ENCODE measurements around the gene PDCD2.
A peak's percentile ranks its signal among the peaks of the same experiment; 100 is the strongest.
"Not testable (repeated sequence)": the region's sequence is repeated elsewhere in the genome, so short reads cannot be mapped to it uniquely, and the experiment has no call there.

The PDCD2 gene

GRCh38 chr6:170545405-170545804, 39.0 kb downstream of the PDCD2 start:
- DNase-seq: peak; percentile 83

DNA sequence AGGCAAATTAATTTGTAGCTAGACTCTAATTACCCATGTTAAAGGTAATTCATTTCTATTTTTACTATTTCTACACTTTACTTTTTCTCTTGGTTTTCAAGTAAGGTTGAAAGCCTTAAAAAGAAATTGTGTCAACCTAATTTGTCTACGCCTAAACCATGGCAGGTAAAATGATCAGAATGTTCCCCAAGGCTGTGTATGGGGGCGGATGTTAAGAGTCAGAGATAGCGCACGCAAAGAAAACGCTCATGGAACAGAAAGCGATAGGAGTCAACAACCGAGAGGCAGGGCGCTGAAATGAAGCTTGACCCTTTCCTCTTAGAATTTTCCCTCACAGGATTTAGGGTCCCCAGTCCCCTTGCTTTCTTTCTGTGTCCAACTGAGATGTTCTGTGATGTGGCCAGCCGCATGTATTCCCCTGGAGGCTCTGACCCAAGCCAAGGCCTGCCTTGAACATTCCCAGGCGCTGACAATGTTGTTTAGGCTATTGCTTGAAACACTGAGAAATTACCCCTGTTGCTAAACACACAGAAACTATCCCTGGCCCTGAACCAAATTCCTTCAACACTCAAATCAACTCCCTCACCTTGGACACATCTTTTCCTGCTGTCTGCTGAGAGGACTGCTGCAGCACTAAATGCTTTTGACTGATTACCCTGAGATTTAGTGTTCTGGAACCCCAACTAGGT, 42.3 kb downstream of the PDCD2 start:
- no peak for DNase-seq

DNA sequence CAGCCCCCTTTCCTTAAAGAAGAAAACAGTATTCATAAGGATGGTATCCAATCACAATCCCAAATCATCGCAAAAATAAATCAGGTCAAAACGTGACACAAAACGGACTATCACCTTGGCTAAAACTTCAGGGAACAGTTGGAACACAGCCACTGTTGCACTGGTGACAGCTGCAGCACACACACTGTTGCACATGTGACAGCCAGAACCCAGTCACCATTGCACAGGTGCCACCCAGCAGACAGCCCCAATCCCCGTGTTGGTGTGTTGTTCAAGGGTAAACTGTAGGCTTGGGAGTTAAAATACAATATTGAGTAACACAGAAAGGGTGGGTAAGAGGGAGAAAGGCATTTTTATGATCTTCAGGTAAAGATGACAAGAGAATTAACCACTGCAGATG, 47.1 kb downstream of the PDCD2 start:
- DNase-seq: no peak

DNA sequence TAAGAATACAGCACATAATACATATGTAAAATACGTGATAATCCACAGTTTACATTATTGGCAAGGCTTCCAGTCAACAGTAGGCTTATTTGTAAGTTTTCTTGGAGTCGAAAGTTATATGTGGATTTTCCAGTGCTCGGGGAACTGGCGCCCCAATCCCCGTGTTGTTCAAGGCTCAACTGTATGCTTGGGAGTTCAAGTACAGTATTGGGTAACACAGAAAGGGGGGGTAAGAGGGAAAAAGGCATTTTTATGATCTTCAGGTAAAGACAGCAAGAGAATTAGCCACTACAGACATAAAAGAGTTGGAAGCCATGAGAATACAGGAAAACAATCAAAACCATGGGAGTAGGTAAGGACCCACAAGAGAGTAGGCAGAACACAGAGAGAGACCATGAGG, 47.8 kb downstream of the PDCD2 start:
- DNase-seq: no peak

DNA sequence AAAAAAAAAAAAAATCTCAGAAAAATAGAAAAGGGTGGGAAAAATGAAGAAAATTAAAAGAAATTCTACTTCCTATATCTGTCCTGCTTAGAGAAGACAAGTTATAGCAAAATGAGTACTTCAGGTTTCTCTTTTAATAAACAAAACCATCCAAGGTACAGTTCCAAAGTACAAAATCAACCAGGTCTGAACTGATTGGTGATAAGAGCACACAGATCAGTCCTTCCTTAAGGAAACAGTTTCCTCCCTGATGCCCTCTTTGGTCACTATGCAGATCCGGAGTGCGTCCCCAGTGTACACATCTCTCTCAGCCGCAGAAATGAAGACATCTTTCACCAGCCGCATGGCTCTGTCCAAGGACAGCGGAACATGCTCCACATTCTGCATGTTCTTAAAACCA, 49.4 kb downstream of the PDCD2 start:
- no peak for DNase-seq

DNA sequence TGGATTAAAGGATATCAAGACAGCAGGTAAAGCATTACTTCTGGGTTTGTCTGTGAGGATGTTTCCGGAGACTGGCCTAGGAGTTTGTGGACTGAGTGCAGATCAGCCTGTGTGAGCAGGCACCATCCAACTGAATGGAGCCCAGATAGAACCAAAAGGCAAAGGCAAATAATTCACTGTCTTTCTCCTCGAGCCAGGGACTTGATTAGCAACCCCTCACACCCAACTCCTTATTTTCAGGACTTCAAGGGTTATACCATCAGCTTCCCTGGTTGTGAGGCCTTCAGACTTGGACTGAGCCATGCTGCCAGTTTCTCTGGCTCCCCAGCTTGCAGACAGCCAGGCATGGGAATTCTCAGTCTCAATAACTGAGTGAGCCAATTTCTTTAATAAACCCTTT, 50.6 kb downstream of the PDCD2 start:
- DNase-seq: no peak

GRCh38 chr6:170532867-170533488, 51.5 kb downstream of the PDCD2 start:
- no peak for DNase-seq

- peak; percentile 86 for DNase-seq
These were observed 54.5 kb downstream of the PDCD2 start for GRCh38 chr6:170529839-170530469.

DNA sequence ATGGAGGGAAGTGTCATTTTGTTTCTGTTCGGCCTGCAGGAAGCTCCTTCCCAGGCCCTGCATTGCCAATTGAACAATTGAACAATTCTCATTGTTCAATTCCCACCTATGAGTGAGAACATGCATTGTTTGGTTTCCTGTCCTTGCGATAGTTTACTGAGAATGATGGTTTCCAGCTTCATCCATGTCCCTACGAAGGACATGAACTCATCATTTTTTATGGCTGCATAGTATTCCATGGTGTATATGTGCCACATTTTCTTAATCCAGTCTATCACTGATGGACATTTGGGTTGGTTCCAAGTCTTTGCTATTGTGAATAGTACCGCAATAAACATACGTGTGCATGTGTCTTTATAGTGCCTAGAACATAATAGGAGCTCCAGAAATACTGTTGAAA, 56.4 kb downstream of the PDCD2 start:
- not testable (repeated sequence) for DNase-seq

DNA sequence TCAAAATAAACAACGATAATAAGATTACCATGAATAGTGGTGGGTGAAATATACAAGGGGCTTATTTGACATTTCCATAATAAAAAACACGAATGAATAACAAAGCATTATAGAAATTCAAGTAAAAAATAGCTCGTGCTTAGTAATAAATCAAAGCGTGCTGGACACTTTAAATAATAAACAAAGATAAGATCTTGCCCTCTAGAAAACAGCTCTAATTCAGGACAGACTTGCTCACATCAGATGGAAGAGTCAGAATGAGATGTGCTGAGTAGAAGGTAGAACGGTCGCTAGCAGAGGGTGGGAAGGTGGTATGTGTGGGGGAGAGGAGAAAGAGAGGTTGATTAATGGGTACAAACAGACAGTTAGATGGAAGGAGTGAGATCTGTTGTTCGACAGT, 58.6 kb downstream of the PDCD2 start:
- DNase-seq: no peak
